ENCODE results near the gene DDA1. TPM values are rescaled to one million over a fixed set of nuclear protein-coding genes. Genes with fewer than 3 reads are reported as not detected.

The DDA1 gene
- total and polyA plus RNA-seq, 2 of the 13 experiments (the other 11 are each of a cell fraction or from before 2014, with no cell fraction given): 24.5 to 26.0 TPM

DNA sequence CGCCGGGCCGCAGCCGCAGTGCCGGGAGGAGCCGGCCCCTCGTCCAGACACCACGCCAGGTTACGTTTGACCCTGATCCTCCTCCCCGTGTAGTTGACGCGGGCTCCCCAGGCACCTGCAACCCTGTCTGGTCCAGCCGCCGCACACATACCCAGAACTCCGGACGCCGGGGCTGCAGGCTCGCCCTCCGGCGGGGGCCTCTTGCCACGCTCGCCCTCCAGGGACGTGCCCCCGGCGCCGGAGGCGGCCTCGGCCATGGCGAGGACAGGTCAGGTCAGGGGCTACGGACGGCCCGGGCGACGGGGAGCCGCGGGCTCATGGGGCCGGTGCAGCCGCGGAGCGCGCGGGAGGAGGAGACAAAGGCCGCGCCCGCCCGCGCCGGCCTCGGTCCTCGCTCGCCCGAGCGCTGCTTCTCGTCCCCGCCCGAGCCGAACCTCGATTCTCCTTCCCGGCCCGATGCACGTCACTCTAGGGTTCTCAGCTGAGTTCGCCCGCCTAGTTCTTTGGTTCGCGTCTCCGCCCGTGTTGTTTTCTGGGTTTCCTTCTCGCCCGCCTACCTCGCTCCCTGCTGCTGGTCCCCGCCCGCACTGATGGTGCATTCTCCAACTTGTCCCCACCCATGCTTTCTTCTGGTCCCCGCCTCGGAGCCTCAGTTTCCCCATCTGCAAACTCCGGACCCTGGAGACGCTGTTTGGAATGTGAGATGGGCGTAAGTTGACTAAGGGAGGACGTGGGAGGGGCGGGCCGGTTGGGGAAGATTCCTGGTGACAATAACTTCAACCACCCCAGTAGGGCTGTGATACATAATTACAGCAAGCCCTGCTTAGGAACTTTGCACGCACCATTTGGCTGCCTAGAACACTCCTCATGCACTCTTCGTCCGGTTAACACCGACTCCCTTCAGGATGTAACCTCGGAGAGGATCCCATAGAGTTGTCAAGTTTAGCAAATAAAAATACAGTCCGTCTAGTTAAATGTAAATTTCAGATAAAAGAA is 25.3 kb downstream of the DDA1 start, which contains the start of gene ANO8 (continued):
- TF ChIP-seq ZNF782 (CRISPR knock-in tag; IDR thresholded peaks at IDR 0.05; ENCODE audit: borderline replicate concordance) (no peak), CHD2 (IDR thresholded peaks at IDR 0.05; ENCODE audit: low read depth, low read length) (no peak), ZNF331 (CRISPR knock-in tag; IDR thresholded peaks at IDR 0.05) (peak; percentile 41; the same call in 1 of the 2 replicates), NBN (conservative IDR thresholded peaks at IDR 0.05) (no peak), ADNP (CRISPR knock-in tag; IDR thresholded peaks at IDR 0.05) (no peak), SP140L (CRISPR knock-in tag; IDR thresholded peaks at IDR 0.05; ENCODE audit: borderline replicate concordance) (no peak), NCOA1 (CRISPR knock-in tag; IDR thresholded peaks at IDR 0.05) (no peak), POLR2AphosphoS5 (IDR thresholded peaks at IDR 0.05; ENCODE audit: low read depth, low read length) (no peak), ZNF180 (CRISPR knock-in tag; IDR thresholded peaks at IDR 0.05; ENCODE audit: borderline replicate concordance, low read depth) (no peak), KDM6A (CRISPR knock-in tag; IDR thresholded peaks at IDR 0.05; ENCODE audit: low read depth) (no peak), SOX6 (IDR thresholded peaks at IDR 0.05) (no peak), SOX6 (CRISPR knock-in tag; IDR thresholded peaks at IDR 0.05) (peak; percentile 60), YEATS4 (CRISPR knock-in tag; IDR thresholded peaks at IDR 0.05; ENCODE audit: borderline replicate concordance) (peak; percentile 88; the same call in 1 of the 2 replicates), MXI1 (IDR thresholded peaks at IDR 0.05; ENCODE audit: borderline replicate concordance, low read depth, low read length) (peak; percentile 52; the same call in 1 of the 3 replicates), HDAC2 (CRISPR knock-in tag; IDR thresholded peaks at IDR 0.05) (0 out of 2 replicates have a peak, but pooled peaks have one; percentile 31), ETV6 (CRISPR knock-in tag; conservative IDR thresholded peaks at IDR 0.05) (no peak), BRCA1 (CRISPR knock-in tag; IDR thresholded peaks at IDR 0.05) (no peak), MAFK (conservative IDR thresholded peaks at IDR 0.05 in 1 of 2, IDR thresholded peaks at IDR 0.05 in 1 of 2; ENCODE audit: low read length in 2 of 2) (no peak)
- TF ChIP-seq, protein P1, sequence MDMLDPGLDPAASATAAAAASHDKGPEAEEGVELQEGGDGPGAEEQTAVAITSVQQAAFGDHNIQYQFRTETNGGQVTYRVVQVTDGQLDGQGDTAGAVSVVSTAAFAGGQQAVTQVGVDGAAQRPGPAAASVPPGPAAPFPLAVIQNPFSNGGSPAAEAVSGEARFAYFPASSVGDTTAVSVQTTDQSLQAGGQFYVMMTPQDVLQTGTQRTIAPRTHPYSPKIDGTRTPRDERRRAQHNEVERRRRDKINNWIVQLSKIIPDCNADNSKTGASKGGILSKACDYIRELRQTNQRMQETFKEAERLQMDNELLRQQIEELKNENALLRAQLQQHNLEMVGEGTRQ (IDR thresholded peaks at IDR 0.05; ENCODE audit: low read depth, low read length): no peak
- TF ChIP-seq, protein P1 (CRISPR knock-in tag; IDR thresholded peaks at IDR 0.05; ENCODE audit: borderline replicate concordance): no peak
- TF ChIP-seq, protein P2, sequence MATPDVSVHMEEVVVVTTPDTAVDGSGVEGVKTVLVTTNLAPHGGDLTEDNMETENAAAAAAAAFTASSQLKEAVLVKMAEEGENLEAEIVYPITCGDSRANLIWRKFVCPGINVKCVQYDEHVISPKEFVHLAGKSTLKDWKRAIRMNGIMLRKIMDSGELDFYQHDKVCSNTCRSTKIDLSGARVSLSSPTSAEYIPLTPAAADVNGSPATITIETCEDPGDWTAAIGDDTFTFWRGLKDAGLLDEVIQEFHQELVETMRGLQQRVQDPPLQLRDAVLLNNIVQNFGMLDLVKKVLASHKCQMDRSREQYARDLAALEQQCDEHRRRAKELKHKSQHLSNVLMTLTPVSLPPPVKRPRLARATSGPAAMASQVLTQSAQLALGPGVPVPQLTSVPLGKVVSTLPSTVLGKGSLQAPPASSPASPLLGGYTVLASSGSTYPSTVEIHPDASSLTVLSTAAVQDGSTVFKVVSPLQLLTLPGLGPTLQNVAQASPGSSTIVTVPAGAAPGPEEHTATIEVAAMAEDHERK (CRISPR knock-in tag; IDR thresholded peaks at IDR 0.05; ENCODE audit: low read depth): no peak
- TF ChIP-seq, protein P3, sequence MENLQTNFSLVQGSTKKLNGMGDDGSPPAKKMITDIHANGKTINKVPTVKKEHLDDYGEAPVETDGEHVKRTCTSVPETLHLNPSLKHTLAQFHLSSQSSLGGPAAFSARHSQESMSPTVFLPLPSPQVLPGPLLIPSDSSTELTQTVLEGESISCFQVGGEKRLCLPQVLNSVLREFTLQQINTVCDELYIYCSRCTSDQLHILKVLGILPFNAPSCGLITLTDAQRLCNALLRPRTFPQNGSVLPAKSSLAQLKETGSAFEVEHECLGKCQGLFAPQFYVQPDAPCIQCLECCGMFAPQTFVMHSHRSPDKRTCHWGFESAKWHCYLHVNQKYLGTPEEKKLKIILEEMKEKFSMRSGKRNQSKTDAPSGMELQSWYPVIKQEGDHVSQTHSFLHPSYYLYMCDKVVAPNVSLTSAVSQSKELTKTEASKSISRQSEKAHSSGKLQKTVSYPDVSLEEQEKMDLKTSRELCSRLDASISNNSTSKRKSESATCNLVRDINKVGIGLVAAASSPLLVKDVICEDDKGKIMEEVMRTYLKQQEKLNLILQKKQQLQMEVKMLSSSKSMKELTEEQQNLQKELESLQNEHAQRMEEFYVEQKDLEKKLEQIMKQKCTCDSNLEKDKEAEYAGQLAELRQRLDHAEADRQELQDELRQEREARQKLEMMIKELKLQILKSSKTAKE (CRISPR knock-in tag; IDR thresholded peaks at IDR 0.05; ENCODE audit: borderline replicate concordance): no peak
- TF ChIP-seq, protein P4, sequence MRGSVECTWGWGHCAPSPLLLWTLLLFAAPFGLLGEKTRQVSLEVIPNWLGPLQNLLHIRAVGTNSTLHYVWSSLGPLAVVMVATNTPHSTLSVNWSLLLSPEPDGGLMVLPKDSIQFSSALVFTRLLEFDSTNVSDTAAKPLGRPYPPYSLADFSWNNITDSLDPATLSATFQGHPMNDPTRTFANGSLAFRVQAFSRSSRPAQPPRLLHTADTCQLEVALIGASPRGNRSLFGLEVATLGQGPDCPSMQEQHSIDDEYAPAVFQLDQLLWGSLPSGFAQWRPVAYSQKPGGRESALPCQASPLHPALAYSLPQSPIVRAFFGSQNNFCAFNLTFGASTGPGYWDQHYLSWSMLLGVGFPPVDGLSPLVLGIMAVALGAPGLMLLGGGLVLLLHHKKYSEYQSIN (CRISPR knock-in tag; IDR thresholded peaks at IDR 0.05; ENCODE audit: borderline replicate concordance): no peak
